HG02852 (cell line): Measurements from ENCODE around the gene CASP9.

ENCODE experiments used
- ATAC-seq: cut with Tn5 transposase; IDR thresholded peaks from one replicate; pipeline ENCODE4 v1.9.1; 2021; ENCODE audit warnings: mild to moderate bottlenecking, moderate library complexity; ENCODE audit not compliant: unreplicated experiment

CASP9 gene

DNA sequence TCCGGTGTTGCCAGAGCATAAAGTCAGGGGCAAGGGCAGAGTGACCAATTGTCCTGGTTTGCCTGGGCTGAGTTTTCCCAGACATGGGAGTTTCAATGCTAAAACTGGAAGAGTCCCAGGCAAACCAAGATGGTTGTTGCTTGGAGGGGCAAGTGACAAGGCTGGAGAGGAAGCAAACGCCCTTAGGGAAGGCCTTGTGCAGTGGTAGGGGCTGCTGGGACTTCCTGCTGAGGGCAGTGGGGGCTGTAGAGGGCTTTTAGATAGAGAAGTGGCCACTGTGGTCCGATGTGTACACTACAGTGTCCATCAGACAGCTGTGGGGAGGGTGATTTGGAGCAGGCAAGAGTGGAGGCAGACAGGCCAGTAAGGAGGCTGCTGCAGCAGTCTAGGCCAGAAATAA, 74.4 kb downstream of the CASP9 start:
- ATAC-seq: no peak

DNA sequence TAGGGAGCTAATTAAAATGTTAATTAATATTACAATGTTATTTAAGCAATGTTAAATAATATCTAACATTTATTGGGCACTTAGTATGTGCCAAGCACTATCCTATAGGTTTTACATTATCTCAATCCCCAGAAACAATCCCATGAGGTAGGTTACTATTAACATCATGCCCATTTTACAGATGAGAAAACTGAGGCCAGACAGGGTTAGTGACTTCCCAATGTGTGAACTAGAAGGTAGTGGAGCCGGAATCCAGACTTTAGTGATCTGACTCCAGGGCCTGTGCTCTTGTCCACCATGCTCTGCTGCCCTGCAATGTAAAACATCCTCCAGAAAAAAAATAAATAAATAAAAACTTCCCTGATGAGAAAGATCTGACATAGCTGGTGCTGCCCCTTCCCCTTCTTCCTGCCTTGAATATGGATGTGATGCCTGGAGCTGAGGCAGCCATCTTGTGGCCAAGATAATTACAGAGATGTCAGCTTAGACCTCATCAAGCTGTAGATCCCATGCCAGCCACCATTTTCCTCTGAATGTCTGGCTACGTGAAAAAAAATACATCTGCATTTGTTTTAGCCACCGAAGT, 75.0 kb downstream of the CASP9 start:
- no peak for ATAC-seq

DNA sequence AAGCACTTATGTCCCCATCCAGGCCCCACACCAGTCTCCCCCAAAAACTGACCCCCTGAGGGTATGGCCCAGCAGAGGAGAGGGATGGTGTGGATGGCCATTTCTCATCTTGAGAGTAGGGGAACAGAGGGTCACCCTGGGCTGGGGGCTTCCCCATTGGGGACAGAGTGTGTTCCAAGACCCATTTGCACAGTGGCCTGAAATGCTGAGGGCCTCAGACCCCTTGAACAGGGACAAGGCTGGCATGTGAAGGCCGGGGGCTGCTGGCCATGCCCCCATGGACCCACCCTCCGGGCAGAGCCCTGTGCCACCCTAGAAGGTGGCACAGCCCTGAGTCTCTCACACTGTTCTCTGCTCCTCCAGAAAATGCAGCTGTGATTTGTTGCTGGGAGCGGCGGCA, 77.8 kb downstream of the CASP9 start:
- no peak for ATAC-seq

DNA sequence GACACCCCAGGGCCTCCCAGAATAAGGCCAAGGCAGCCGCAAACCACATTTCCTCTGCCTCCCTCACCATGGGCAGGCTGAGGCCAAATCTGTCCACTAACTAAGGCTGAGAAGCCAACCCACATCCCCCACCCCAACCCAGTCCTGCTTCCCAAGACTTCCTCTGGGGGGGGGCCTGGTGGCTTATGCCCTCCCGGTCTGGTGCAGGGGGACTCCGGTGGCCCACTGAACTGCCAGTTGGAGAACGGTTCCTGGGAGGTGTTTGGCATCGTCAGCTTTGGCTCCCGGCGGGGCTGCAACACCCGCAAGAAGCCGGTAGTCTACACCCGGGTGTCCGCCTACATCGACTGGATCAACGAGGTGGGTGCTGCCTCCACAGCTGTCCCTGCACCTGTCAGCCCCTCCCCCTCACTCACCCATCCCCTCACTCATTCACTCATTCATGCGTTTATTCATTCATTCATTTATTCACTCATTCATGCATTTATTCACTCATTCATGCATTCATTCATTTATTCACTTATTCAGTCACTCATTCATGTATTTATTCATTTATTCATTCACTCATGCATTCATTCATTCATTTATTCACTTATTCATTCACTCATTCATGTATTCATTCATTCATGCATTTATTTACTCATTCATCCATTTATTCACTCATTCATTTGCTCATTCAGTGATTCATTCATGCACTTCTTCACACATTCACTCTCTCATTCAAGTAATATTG, 78.5 kb downstream of the CASP9 start:
- no peak for ATAC-seq

DNA sequence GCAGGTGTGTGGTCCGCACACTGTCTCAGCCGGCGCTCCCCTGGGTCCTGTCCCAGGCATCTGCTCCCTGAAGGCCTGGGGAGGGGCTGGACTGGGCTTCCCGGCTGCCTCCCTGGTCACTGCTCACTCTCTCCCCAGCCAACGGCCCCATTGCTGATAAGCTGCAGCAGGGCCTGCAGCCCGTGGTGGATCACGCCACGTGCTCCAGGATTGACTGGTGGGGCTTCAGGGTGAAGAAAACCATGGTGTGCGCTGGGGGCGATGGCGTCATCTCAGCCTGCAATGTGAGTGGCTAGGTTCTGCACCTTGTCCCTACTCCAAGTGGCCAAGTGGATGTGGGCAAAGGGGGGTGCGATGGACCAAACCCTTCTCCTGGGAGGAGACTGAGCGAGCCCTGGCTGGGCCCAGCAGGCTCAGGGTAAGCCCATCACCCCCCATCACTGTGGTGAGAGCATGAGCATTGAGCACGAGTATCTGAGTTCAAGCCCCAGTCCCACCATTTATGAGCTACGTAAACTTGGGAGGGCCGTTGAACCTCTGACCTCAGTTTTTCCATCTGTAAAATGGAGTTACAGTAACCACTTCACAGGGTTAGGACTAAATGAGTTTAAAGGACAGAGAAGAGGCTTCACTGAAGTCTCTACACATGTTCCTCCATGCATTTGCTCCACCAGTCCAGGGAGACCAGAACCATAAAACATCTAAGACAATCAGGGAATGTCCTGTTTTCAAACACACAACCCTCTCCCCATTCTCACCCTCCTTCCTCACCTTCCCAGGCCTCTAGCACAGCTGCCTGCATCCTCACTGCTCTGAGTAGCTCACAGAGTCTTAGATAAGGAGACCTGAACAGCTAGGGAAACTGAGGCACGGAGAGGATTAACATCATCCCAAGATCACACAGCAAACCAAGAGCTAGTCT, 79.3 kb downstream of the CASP9 start:
- no peak for ATAC-seq

DNA sequence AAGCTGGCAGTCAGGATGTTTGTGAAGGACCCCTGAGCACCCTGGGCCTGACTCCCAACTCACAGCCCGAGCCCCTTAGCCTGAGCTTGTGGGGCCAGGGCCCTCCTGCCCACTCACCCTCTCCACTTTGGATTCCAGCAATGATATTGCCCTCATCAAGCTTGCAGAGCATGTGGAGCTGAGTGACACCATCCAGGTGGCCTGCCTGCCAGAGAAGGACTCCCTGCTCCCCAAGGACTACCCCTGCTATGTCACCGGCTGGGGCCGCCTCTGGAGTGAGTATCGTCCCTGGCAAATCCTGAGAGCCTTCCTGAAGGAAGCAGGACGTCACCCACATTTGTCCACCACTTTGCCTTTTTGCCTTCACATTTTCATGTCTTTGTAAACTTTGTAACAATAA, 80.7 kb downstream of the CASP9 start:
- ATAC-seq: no peak

DNA sequence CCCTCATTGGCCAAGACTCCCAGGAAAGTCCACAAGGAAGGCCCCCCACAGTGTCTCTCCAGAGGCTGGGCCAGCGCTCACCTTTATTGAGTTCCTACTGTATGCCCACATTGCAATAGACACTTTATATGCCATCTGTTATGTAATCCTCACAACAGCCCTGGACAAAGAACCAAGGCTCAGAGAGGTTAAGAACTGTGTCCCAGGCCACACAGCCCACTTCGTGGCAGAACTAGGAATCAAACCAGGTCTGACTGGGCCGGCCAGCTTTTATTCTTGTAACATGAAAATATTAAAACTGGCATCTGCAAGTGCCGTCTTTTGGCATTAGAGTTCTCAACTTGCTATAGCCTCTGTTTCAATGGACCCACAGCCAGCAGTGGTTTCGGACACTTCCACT, 81.3 kb downstream of the CASP9 start:
- no peak for ATAC-seq

DNA sequence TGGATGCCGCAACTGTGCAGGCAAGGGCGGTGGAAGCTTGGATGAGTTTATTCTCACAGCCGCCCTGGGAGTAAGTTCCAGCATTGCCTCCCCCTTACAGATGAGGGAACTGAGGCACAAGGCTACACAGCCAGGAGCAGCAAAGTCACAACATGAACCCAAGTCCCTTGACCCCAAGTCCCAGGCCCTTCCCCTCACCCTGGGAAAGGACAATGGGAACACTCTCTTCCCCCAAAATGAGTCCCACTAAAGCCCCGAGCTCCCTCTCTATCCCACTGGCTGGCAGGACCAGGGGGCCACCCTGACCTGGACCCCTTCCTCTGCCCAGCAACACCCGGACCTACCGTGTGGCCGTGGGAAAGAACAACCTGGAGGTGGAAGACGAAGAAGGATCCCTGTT, 81.9 kb downstream of the CASP9 start:
- no peak for ATAC-seq
